Smooth muscle cell of bladder (primary cell): ENCODE data around the gene SIPA1L2. TPM values are rescaled to one million over a fixed set of nuclear protein-coding genes. Genes with fewer than 3 reads are reported as not detected.

ENCODE experiments used
- total RNA-seq: library from RNA; depleted of rRNA; stranded (reverse); fragments of >200 nt; gene quantifications from 2 replicates; pipeline ENCODE4 v1.2.3, GENCODE V29; 2014

The SIPA1L2 gene
- total RNA-seq, result 17.2 and 19.2 TPM in 2 replicates

GRCh38 chr1:232630047-232630893, at the start of gene SIPA1L2:
Gene SIPA1L2, minus strand, starts transcription at chr1:232630133. Its CDS starts 114,794 bp downstream, at chr1:232515339.

Other genes with a start within 250 kb of the SIPA1L2 start
- gene MAP10, start 175.3 kb upstream of the SIPA1L2 start, total RNA-seq, result 1.3 and 1.5 TPM in 2 replicates